NCI-H345 (cell line): ENCODE results near the gene RNF152.

ENCODE experiments used
- DNase-seq: peaks from one replicate; lab custom pipeline; 2025; lab: John Stamatoyannopoulos, UW

The RNF152 gene

GRCh38 chr18:61894751-61895524, 2.1 kb upstream of the RNF152 start:
- no peak for DNase-seq

GRCh38 chr18:61893971-61894750, 1.4 kb upstream of the RNF152 start:
- DNase-seq = peak; percentile 83

DNA sequence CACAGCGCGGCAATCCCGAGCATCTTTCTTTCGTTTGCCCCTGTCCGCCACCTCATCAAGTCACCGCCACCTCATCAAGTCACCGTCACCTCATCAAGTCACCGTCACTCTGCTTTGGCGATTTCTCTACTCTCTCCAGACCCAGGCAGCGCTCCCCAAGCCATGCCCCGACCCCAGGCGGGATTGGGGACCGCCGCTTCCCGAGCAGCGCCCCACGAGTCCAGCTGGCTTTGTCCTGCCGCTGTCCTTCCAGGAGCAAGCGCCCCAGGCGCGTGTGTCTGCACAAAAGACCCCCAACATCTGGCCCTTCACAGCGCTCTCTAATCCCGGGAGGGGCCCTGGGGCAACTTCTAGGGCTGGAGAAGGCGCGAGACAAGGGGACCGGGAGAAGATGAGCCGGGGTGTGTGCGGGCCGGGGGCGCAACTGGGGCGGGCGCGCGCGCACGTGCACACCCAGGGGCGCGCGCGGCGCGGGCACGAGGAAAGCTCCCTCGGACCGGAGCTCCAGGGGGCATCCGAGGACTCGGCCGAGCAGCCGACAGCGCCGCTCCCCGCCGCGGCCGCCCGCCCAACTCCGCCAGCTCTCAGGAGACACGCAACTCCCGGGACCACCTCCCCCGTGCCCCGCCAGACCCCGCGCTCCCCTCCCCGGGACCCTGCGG, 633 bp upstream of the RNF152 start:
- DNase-seq = peak; percentile 76

DNA sequence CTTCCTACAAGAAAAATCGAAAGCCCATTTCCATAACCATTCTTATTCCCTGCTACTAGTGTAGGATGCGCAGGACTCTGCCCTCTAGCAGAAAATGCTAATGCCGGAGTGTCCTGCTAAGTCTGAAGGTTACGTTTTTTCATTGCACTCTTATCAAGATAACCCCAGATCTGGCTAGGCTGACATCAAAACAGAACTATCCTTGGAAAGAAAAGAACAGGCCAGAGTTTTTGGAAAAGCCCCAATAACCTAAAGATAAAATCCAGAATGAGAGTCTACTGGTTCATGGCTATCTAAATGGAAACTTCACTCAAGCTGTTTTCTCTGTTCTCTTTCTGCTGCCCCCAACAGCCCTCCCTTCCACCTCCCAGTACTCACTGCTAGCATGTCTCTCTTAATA, 913 bp downstream of the RNF152 start:
- DNase-seq = no peak

GRCh38 chr18:61891271-61891670, 1.5 kb downstream of the RNF152 start:
- no peak for DNase-seq

DNA sequence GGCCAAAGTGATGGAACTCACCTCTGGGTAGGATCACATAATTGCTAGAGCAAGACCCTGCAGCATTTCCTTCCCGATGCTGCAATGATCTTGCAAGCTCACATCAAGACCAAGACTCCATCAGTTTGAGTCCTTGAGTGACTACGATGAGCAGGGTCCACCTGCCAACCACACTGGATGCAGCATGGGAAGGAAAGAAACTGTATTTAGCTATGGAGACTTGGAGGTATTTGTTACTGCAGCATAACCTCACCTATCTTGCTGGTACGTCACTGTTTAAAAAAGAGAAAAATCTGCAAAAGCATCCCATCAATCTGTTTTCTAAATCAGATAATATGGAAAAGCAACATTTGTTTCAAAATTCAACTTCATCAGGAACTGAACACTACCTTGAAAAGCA, 2.5 kb downstream of the RNF152 start:
- DNase-seq = no peak

DNA sequence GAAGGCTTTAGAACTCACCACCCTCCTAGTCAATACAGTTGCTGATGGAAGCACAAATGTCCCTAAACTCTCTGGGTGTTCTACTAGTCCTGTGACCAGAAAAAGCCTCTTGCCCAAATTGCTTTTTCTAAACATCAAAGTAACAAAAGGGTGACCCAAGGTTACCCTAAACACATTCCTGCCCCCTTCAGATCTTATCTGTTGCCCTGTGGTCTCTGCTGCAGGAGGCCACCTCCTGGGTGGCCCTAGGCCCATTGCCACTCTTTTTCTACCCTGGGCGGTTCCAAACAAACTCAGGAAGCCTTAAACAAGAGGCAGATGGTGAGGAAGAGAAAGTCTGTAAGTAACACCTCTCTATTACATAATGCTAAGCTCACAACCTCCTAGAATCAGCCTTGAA, 3.3 kb downstream of the RNF152 start:
- no peak for DNase-seq

DNA sequence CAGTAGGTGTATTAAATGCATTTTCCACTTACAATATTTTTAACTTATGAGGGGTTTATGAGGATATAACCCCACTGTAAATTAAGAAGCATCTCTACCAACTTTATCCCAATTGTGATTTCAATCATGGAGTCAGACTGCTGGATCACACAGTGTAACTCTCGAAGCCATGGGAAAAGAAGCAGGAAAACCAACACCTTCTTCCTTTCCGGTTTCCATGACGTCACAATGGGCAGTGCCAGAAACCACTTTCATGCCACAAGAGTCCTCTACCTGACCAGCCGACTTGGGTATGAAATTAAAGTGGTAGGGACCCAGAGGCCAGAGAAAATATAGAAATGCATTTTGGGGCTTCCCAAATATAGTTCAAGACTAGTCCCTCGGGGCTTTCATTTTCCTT, 4.2 kb downstream of the RNF152 start:
- no peak for DNase-seq

DNA sequence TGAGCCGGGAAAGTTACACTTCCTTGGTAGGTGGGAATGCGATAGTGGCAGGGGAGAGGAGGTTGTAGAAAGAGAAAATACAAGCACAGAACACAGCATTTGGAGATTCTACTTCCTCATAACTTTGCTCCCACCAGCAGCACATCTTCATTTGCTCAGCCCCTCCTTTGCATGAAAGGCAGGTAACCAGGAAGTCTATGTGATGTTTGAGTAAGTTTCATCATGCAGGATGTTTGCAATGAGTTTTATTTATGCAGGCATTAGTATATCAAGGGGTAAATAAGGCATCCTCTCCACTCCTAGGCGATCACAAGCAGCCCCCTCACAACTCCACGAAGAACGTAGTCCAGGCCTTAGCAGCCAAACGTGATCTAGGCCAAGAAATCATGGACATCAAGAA, 5.0 kb downstream of the RNF152 start:
- DNase-seq = no peak

GRCh38 chr18:61883547-61883946, 9.3 kb downstream of the RNF152 start:
- no peak for DNase-seq

GRCh38 chr18:61882296-61883004, 10.4 kb downstream of the RNF152 start:
- DNase-seq = no peak

DNA sequence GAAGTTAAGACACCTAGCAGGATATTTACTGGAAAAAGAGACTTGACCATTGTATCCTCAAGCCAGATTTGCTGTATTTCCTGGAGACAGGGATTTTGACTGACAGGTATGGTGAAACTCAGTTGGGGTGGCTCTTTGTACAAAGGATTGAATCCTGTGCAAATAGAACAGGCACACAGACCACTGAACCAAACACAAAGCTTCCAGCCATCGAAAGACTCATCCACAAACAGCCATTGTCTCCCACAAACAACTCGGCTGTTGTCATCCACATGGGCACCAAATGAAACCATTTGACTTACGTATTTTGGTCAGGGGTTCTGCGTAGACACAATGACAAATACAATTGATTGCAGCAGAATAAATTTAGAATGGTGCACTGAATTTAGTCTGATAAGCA, 15.9 kb downstream of the RNF152 start:
- DNase-seq = peak; percentile 56

DNA sequence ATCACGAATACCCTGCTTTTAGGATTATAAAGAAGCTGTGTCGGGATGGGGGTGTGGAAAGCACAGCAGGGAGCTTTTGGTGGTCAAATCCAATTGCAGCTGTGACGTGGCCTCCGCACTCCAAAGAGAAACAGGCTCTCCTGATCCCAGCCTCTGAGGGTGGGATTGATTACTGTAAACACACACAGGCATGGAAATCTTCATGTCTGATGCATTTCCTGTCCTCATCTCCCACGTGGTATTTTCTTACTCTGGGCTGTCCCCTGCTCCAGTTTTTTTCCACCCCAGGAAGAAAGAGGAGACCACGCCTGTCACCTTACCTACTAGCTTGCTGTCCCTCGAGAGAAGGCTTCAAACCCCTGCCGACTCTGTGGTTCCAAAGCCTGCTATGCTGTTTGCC, 22.7 kb downstream of the RNF152 start:
- peak; percentile 9 for DNase-seq

DNA sequence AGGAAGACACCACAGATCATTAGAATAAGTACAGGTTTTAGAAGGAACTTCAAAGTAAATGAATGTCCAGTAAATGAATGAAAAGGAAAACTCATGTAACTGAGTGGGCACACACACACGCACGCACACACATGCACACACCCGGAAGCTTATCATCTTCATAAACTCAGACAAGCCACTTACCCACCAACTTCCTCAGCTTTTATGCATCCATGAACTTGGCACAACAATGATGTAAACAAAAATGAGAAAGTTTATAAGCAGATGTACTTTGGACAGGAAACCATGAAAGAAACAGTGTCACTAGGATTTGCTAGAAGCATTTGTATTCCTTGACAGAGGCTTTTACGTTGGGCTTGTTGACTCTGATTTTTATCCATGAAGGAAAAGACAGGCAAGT, 23.2 kb downstream of the RNF152 start:
- no peak for DNase-seq

- no peak for DNase-seq
Observed at GRCh38 chr18:61865466-61866175, 27.2 kb downstream of the RNF152 start.

- no peak for DNase-seq
Observed at GRCh38 chr18:61861372-61861771, 31.4 kb downstream of the RNF152 start.

DNA sequence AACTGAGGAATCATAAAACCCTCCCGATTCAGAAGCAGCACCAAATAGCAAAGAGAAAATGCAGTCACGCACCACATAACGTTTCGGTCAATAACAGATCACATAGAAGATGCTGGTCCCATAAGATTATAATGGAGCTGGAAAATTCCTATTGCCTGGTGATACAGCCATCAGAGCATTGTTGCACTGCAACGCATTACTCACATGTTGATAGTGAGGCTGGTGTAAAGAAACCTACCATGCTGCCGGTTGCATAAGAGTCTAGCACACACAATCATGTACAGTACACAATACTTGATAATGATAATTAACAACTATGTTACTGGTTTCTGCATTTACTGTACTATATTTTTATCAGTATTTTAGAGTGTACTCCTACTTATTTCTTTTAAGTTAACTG, 32.5 kb downstream of the RNF152 start:
- no peak for DNase-seq

DNA sequence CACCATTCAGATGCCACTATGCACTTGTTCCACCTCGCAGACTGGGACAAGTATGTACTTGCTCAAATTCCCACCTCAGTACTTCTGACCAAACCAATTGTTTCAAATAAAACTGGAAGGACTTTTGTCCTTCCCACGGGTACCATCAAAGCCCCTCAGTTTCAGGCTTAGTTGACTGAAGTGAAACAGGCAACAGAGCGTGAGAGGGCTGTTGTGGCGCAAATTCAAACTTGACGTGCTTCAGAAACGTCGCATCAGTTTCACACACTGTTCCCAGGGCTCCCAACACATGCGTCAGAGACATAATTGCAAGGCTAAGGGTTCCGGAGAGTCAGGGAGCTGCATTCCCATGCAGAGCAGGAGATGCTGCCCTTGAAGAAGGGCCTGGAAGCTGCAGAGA, 33.7 kb downstream of the RNF152 start:
- no peak for DNase-seq

- DNase-seq = no peak
Observed at GRCh38 chr18:61856678-61857077, 36.1 kb downstream of the RNF152 start.

DNA sequence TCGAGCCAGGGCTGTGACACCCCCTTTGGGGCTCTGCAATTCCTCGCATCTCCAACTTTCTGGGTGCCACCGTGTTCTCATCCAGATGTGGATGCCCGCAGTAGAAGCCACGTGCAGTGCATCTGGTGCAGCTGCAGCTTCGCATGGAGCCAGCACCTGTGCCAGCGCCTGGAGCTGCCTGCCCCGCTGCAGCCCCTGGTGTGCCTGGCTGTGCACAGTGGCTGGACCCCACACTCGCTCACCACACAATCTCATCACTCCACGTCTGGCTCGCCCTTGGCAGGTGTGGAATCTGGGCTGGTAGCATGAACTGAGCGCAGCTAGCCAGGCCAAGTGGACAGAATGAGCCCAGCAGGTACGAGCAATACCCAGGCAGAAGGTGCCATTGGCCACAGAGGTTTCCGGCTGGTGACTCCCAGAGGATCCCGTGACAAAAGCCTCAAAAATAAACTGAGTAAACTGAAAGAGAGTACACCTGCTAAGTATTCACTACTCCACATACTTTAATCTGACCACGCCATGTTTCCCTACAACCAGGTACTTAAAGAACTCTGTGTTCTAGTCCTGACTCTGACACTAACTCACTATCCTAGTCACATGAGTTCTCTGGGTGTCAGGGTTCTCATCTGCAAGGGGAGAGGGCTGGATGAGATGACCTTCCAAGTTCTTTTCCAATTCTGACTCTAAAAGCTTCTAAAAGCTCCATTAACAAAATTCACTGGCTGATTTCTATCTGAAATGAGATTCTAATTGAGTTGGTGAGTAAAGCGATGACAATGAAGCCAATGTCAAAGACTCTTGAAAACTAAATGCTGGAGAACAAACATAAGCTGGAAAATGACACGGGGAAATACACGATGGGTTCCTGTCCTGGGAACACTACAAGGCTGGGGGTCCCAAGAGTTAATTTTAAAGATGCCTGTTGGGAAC, 37.1 kb downstream of the RNF152 start:
- no peak for DNase-seq
